ENCODE measurements around the gene VAV1.

GRCh38 chr19:6724631-6725492 is 47.6 kb upstream of the VAV1 start:
- no peak for TF ChIP-seq CTCF (IDR thresholded peaks at IDR 0.05; ENCODE audit: borderline replicate concordance, extremely low read depth, low read length, poor library complexity, severe bottlenecking)
- no peak for TF ChIP-seq EZH2 (IDR thresholded peaks at IDR 0.05; ENCODE audit: borderline replicate concordance, low read depth, low read length, severe bottlenecking)

Data from DND-41 (cell line).